Pancreas (tissue), 10 donors: Measurements from ENCODE around the gene DDX19B. TPM values are rescaled to one million over a fixed set of nuclear protein-coding genes. Genes with fewer than 3 reads are reported as not detected.

ENCODE experiments used
- ATAC-seq, 4 donors: fragments of 200-7000 bp; cut with Tn5 transposase; one replicate each; pipeline versions ENCODE4 v1.8.0 to v1.9.1; 2020; ENCODE audit warnings: mild to moderate bottlenecking in 4 of 4, moderate library complexity in 4 of 4
- DNase-seq, 6 donors: peaks; one replicate each; pipeline ENCODE4 v3.0.0-alpha.2; 2020
- FAIRE-seq: peaks from 2 replicates; lab custom pipeline; 2012; peaks lifted over from hg19 to GRCh38; lab: Jason Lieb, UNC
- H3K27ac ChIP-seq, 4 donors: fragments of 200-600 bp; sonication (generic); 1 replicate in 3 of 4; 2 replicates in 1 of 4; pipeline versions ENCODE4 v1.5.0 to v1.8.0; 2020
- H3K27me3 ChIP-seq, 4 donors: fragments of 200-600 bp; one replicate each; pipeline ENCODE4 v1.8.0; 2021
- H3K36me3 ChIP-seq, 3 donors: fragments of 200-600 bp; sonication (generic) in 1 of 3; one replicate each; pipeline versions ENCODE4 v1.5.0 to v1.8.0; 2020 to 2021
- H3K4me1 ChIP-seq, 3 donors: fragments of 200-600 bp; one replicate each; pipeline ENCODE4 v1.8.0; 2021
- H3K4me3 ChIP-seq, 4 donors: fragments of 200-600 bp; sonication (generic) in 2 of 4; one replicate each; pipeline versions ENCODE4 v1.5.0 to v1.8.0; 2020 to 2021
- H3K9me3 ChIP-seq, 4 donors: fragments of 200-600 bp; one replicate each; pipeline ENCODE4 v1.8.0; 2021
- CTCF ChIP-seq, 4 donors: fragments of 200-600 bp; sonication (generic) in 3 of 4; IDR thresholded peaks; one replicate each; pipeline versions ENCODE4 v1.5.0 to v1.8.0; 2021; ENCODE audit warnings: antibody characterized with exemption in 4 of 4
- WGBS, 2 donors: extraction: QIAGEN DNeasy Blood & Tissue Kit; methylation state at CpG; one replicate each; pipeline ENCODE4 v1.1.7; 2013; 5-methylcytosine and 5-hydroxymethylcytosine counted together
- intact Hi-C, 3 donors: fragments of 100-400 bp; cut with DNase I; formaldehyde crosslinking; loops; one replicate each; pipeline versions ENCODE4 v1.11.1 to v1.14.2; 2022
- polyA plus RNA-seq, 2 donors: library from polyadenylated mRNA; stranded (reverse); fragments of 200-250 nt; gene quantifications; one replicate each; pipeline ENCODE4 v1.2.3, GENCODE V29; 2013
- total RNA-seq, 6 donors: library from RNA; stranded (reverse); fragmentation: NEBNext Ultra II Directional in 4 of 6; extraction: Animal tissue kit (Norgen Biotek cat#: 25700) in 4 of 6; gene quantifications; one replicate each; pipeline versions ENCODE4 v1.2.1 to v1.2.4, GENCODE V29; 2021 to 2023
- donor health status: healthy with polysubstance abuse.
- donor health status: DM: no; HTN: no; CAD: no; lungs with moderate emphysema.
- donor health status: DM: no; HTN: no; CAD: no.
- donor health status: control.
- donor health status: control.
- donor health status: Bipolar disorder and iron deficiency.
- donor health status: DM: yes; HTN: yes; CAD: no.
- donor health status: DM: no; HTN: no; CAD: no.
- donor health status: DM: no; HTN: no; CAD: no.
- donor health status: DM: yes; HTN: yes; CAD: no.

DDX19B gene
- total and polyA plus RNA-seq, 8 donors: 12.5 to 19.6 (median 13.7) TPM

- Histone ChIP-seq H3K27me3 (no peaks in the 10 kb centered on the region), H3K9me3 (no peaks in the 10 kb centered on the region), H3K36me3 (peaks cover 0 to 4% (median 0%) of the 10 kb centered on the region in 3 donors), H3K27ac (peak overlapping the region; percentile 62 to 78 (median 72)), H3K4me1 (peaks cover 0 to 4% (median 0%) of the 10 kb centered on the region in 3 donors), H3K4me3 (peak overlapping the region; percentile 67 to 83 (median 74))
- TF ChIP-seq CTCF (IDR thresholded peaks at IDR 0.05): no peak
- peak; percentile 93 to 98 (median 95) for DNase-seq
- 0 to 2% methylated on average over 52 of the region's 52 CpGs for WGBS, 2 donors
- FAIRE-seq: peak; percentile 82
- intact Hi-C loops: no loop called here
- ATAC-seq: peak; percentile 94 to 98 (median 96)
These were observed 82.1 kb downstream of the DDX19B start for GRCh38 chr16:70380919-70381603.

GRCh38 chr16:70381604-70382342, 82.8 kb downstream of the DDX19B start:
- TF ChIP-seq CTCF (IDR thresholded peaks at IDR 0.05): no peak
- DNase-seq: no peak
- 17 to 18% methylated on average over 44 to 47 of the region's 47 CpGs for WGBS, 2 donors
- FAIRE-seq: no peak
- Histone ChIP-seq H3K9me3 (no peaks in the 10 kb centered on the region), H3K4me3 (peak overlapping the region; percentile 67 to 83 (median 74)), H3K36me3 (no peaks in the 10 kb centered on the region), H3K27me3 (no peaks in the 10 kb centered on the region), H3K4me1 (peaks cover 0 to 4% (median 0%) of the 10 kb centered on the region in 3 donors), H3K27ac (peak overlapping the region in 3 of 4 donors; percentile 26 to 78 (median 55))
- ATAC-seq: peak; percentile 29 to 42 (median 37)
- intact Hi-C loops: no loop called here

- 80 to 86% methylated on average over 6 of the region's 6 CpGs for WGBS, 2 donors
- ATAC-seq: no peak
- peaks cover 0 to 4% (median 0%) of the 10 kb centered on the region in 3 donors for H3K4me1 ChIP-seq
- H3K36me3 ChIP-seq: no peaks in the 10 kb centered on the region
- H3K9me3 ChIP-seq: no peaks in the 10 kb centered on the region
- no peak for FAIRE-seq
- H3K27me3 ChIP-seq: no peaks in the 10 kb centered on the region
- no peak overlapping the region for H3K4me3 ChIP-seq
- no peak for DNase-seq
- no peak for TF ChIP-seq CTCF (IDR thresholded peaks at IDR 0.05)
- no peak overlapping the region for H3K27ac ChIP-seq
- intact Hi-C loops: no loop called here
These were observed 84.5 kb downstream of the DDX19B start for GRCh38 chr16:70383421-70383960.

Other genes with a start within 250 kb of the DDX19B start
- 10 to 100 TPM in 3 of 6 donors, 1 to 10 TPM in 3; 9.1 to 15.2 (median 11.3) TPM for gene PDPR, start 184.9 kb upstream of the DDX19B start, total RNA-seq
- 10 to 100 TPM in 1 of 2 donors, 1 to 10 TPM in 1; 6.8 to 11.1 TPM for gene PDPR, start 184.9 kb upstream of the DDX19B start, polyA plus RNA-seq
- under 1 TPM in 4 of 6 donors, not detected in 2; 0.19 to 0.43 (median 0.32) TPM for gene CLEC18C, start 125.4 kb upstream of the DDX19B start, total RNA-seq
- 1 to 10 TPM in 1 of 2 donors, under 1 TPM in 1; 0.35 to 1.3 TPM for gene CLEC18C, start 125.4 kb upstream of the DDX19B start, polyA plus RNA-seq
- gene EXOSC6, start 47.2 kb upstream of the DDX19B start, total RNA-seq: 10 to 100 TPM in 3 of 6 donors, 1 to 10 TPM in 3; 8.5 to 20.2 (median 10.4) TPM
- gene EXOSC6, start 47.2 kb upstream of the DDX19B start, polyA plus RNA-seq: 10 to 100 TPM in 1 of 2 donors, 1 to 10 TPM in 1; 8.6 to 10.1 TPM
- gene AARS1, start 9.7 kb upstream of the DDX19B start, total RNA-seq: 100 to 1,000 TPM in 1 of 6 donors, 10 to 100 TPM in 5; 32.6 to 154 (median 45.0) TPM
- 10 to 100 TPM; 29.3 to 53.2 TPM for gene AARS1, start 9.7 kb upstream of the DDX19B start, polyA plus RNA-seq
- gene DDX19A, start 47.7 kb downstream of the DDX19B start, total RNA-seq: 10 to 100 TPM; 10.4 to 17.0 (median 13.3) TPM
- gene DDX19A, start 47.7 kb downstream of the DDX19B start, polyA plus RNA-seq: 10 to 100 TPM; 12.0 to 18.7 TPM
- 10 to 100 TPM in 2 of 6 donors, 1 to 10 TPM in 4; 3.5 to 16.2 (median 4.6) TPM for gene ST3GAL2, start 139.9 kb downstream of the DDX19B start, total RNA-seq
- 1 to 10 TPM; 4.2 to 5.8 TPM for gene ST3GAL2, start 139.9 kb downstream of the DDX19B start, polyA plus RNA-seq
- gene FCSK, start 155.4 kb downstream of the DDX19B start, total RNA-seq: 10 to 100 TPM; 11.7 to 17.0 (median 13.9) TPM
- gene FCSK, start 155.4 kb downstream of the DDX19B start, polyA plus RNA-seq: 10 to 100 TPM; 30.9 to 33.6 TPM
- gene COG4, start 224.4 kb downstream of the DDX19B start, total RNA-seq: 10 to 100 TPM; 12.3 to 36.2 (median 16.6) TPM
- 10 to 100 TPM; 46.3 to 56.4 TPM for gene COG4, start 224.4 kb downstream of the DDX19B start, polyA plus RNA-seq
- 100 to 1,000 TPM in 3 of 6 donors, 10 to 100 TPM in 3; 66.3 to 131 (median 103) TPM for gene SF3B3, start 224.6 kb downstream of the DDX19B start, total RNA-seq
- 10 to 100 TPM; 43.9 to 68.3 TPM for gene SF3B3, start 224.6 kb downstream of the DDX19B start, polyA plus RNA-seq